Thyroid gland (tissue), 4 donors: ENCODE data around the gene LINC01488.

ENCODE experiments used
- CTCF ChIP-seq, 6 experiments: fragments of 200-600 bp in 3 of 6; fragments of 450-650 bp in 3 of 6; sonication (generic) in 3 of 6; IDR thresholded peaks; one replicate each; pipeline ENCODE4 v1.5.1; 2016 to 2019; ENCODE audit warnings: antibody characterized with exemption in 6 of 6, mild to moderate bottlenecking in 2 of 6, inconsistent platforms in 1 of 6, moderate library complexity in 1 of 6
- POLR2A ChIP-seq, 2 donors: fragments of 450-650 bp; IDR thresholded peaks; one replicate each; pipeline ENCODE4 v1.6.1; 2017; ENCODE audit warnings: antibody characterized with exemption in 2 of 2, mild to moderate bottlenecking in 2 of 2, moderate library complexity in 1 of 2

GRCh38 chr11:69504127-69504526 lies 22.7 kb downstream of the LINC01488 start:
- TF ChIP-seq POLR2A (IDR thresholded peaks at IDR 0.05) (no peak), CTCF (IDR thresholded peaks at IDR 0.05) (no peak)
